ENCODE measurements around the gene CES1.

- no peak for TF ChIP-seq CTCF (conservative IDR thresholded peaks at IDR 0.05)
- TF ChIP-seq ZFX (IDR thresholded peaks at IDR 0.05): no peak
These were observed 78.8 kb downstream of the CES1 start for GRCh38 chr16:55754056-55754455.

All from C4-2B (cell line).